ENCODE data around the gene SMIM5. TPM values are rescaled to one million over a fixed set of nuclear protein-coding genes. Genes with fewer than 3 reads are reported as not detected.

The SMIM5 gene
- total RNA-seq, 4 donors from 2014 or later = 17.3 to 41.1 (median 25.0) TPM

DNA sequence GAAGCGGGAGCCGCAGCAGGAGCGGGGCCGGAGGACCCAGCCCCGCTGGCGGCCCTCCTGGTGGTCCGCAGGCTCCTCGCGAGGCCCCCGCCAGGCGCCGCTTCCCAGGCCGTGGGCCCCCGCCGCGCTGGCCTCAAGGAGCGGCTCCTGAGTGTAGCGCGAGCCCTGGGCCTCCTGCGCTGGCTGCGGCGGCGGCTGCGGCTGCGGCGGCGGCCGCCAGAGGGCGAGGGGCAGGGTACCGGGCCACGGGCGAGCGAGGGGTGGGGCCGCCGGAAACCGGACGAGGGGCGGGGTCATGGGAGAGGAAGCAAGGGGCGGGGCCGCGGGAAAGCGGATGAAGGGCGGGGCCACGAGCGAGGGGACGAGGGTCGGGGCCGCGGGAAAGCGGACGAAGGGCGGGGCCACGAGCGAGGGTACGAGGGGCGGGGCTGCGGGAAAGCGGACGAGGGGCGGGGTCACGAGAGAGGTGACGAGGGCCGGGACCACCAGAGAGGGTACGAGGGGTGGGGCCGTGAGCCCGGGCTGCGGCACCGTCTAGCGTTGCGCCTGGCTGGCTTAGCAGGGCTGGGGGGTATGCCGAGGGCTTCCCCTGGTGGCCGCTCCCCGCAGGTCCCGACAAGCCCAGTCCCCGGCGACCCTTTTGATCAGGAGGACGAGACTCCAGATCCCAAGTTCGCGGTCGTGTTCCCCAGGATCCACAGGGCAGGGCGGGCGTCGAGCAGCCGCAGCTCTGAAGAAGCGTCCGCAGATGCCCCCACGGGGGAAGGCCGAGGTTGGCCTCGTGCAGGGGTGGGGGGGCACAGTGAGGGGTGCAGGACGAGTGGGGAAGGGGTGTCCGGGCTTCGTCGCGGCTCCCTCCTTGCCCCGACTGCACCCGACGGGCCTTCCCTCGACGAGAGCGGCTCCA is 44.0 kb upstream of the SMIM5 start:
- H3K27me3 ChIP-seq = no peaks in the 10 kb centered on the region
- peaks cover 0 to 26% (median 9%) of the 10 kb centered on the region in 4 donors for H3K4me1 ChIP-seq
- H3K9me3 ChIP-seq = no peaks in the 10 kb centered on the region
- TF ChIP-seq, protein P1, sequence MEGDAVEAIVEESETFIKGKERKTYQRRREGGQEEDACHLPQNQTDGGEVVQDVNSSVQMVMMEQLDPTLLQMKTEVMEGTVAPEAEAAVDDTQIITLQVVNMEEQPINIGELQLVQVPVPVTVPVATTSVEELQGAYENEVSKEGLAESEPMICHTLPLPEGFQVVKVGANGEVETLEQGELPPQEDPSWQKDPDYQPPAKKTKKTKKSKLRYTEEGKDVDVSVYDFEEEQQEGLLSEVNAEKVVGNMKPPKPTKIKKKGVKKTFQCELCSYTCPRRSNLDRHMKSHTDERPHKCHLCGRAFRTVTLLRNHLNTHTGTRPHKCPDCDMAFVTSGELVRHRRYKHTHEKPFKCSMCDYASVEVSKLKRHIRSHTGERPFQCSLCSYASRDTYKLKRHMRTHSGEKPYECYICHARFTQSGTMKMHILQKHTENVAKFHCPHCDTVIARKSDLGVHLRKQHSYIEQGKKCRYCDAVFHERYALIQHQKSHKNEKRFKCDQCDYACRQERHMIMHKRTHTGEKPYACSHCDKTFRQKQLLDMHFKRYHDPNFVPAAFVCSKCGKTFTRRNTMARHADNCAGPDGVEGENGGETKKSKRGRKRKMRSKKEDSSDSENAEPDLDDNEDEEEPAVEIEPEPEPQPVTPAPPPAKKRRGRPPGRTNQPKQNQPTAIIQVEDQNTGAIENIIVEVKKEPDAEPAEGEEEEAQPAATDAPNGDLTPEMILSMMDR (IDR thresholded peaks at IDR 0.05) = peak; percentile 69 to 99 (median 91)
- TF ChIP-seq EP300 (IDR thresholded peaks at IDR 0.05) (peak in 1 of 2 donors; percentile 35), POLR2A (IDR thresholded peaks at IDR 0.05) (peak in 1 of 2 donors; percentile 86)
- DNase-seq (ENCODE audit: low spot score in 2 of 2) = peak; percentile 95 to 97
- WGBS, 2 donors = 1 to 10% methylated on average over 41 to 58 of the region's 100 CpGs
- peak overlapping the region; percentile 88 to 93 (median 92) for H3K27ac ChIP-seq
- H3K4me3 ChIP-seq = peak overlapping the region; percentile 58 to 87 (median 70)
- H3K36me3 ChIP-seq = peaks cover 0 to 20% (median 0%) of the 10 kb centered on the region in 3 donors

DNA sequence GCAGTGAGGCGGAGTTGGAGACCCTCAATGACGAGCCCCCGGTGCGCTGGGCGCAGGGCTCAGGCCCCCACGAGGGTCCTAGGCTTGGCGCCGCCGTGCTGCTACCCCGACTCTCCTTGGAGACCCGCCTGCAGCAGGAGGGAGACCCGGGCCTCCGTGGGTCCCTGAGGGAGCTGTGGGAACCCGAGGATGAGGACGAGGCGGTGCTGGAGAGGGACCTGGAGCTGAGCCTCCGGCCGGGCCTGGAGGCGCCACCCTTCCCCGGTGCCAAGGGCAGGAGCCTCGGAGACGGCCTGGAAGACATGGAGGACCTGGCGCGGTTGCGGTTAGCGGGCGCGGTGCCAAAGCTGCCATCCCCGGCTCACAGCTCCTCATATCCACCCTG is 43.3 kb upstream of the SMIM5 start:
- DNase-seq (ENCODE audit: low spot score in 2 of 2) = no peak
- peak overlapping the region; percentile 24 to 87 (median 62) for H3K4me3 ChIP-seq
- no peaks in the 10 kb centered on the region for H3K9me3 ChIP-seq
- WGBS, 2 donors = 59 to 69% methylated on average over 19 to 23 of the region's 29 CpGs
- no peaks in the 10 kb centered on the region for H3K27me3 ChIP-seq
- TF ChIP-seq POLR2A (IDR thresholded peaks at IDR 0.05) = no peak
- TF ChIP-seq EP300 (IDR thresholded peaks at IDR 0.05) = no peak
- TF ChIP-seq, protein P1 (IDR thresholded peaks at IDR 0.05) = no peak
- peaks cover 0 to 26% (median 9%) of the 10 kb centered on the region in 4 donors for H3K4me1 ChIP-seq
- peaks cover 0 to 25% (median 0%) of the 10 kb centered on the region in 3 donors for H3K36me3 ChIP-seq
- peak overlapping the region in 3 of 4 donors; percentile 90 to 93 (median 91) for H3K27ac ChIP-seq

DNA sequence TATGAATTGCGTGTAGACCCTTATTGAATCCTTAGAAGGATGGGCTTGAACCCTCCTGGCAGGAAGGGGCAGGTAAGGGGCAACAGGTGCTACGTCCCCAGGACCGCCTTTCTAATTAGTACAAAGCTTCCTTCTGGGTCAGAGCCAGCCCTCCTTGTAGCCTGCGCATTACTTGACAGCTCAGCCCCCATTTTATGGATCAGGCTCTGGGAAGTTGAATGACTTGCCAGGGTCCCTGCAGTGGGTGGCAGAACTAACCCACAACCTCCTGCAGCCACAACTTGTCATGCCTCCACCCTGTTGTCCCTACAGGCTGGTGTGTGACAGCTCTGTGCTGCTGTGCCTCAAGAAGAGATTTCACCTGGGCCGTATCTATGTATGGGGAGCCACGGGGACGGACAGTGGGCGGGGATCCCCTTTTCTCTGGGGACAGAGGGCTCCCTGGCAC is 42.9 kb upstream of the SMIM5 start:
- Histone ChIP-seq H3K4me1 (peaks cover 0 to 26% (median 9%) of the 10 kb centered on the region in 4 donors), H3K9me3 (no peaks in the 10 kb centered on the region), H3K27me3 (no peaks in the 10 kb centered on the region), H3K4me3 (no peak overlapping the region), H3K36me3 (peaks cover 0 to 25% (median 0%) of the 10 kb centered on the region in 3 donors), H3K27ac (peak overlapping the region in 2 of 4 donors; percentile 18 to 91)
- no peak for DNase-seq (ENCODE audit: low spot score in 2 of 2)
- TF ChIP-seq POLR2A (IDR thresholded peaks at IDR 0.05) (no peak), EP300 (IDR thresholded peaks at IDR 0.05) (no peak)
- TF ChIP-seq, protein P1 (IDR thresholded peaks at IDR 0.05) = no peak
- WGBS, 2 donors = 76 to 88% methylated on average over 4 to 5 of the region's 8 CpGs

DNA sequence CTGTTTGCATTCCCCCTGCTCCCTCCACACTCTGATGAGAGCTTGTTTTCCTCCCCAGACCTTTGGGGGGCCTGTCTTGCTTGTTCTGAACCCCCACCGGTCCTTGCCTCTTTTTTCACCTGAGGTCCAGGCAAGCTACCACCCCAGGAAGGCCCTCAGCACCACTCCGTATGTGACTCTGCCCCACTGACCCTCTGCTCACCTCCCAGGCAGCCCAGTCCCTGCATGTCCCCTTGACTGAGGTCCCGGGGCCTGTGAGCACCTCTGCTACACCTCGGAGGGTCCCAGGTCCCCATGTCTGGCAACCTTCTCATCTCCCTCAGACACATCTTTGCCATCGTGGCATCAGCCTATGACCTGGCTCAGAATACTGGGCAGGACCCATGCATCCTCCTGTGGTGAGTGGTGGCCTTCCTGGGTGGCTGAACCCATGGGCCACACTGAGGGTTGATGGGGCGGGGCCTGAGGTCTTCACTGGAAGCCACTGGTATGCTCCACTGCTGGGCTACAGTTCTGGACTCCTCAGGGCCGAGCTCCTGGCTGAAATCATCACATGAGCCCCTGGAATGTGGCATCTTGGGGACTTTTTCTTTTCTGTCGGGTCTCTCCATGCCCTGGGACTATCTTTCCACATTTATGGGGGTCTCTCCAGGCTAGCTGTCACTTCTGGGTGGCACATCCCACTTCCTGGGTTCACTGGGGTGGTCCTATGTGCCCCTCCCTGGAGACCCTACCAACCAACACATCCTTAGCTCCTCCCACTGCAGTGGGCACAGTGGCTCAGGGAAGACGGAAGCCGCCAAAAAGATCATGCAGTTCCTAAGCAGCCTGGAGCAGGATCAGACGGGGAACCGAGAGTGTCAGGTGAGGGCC is 42.1 kb upstream of the SMIM5 start:
- 81 to 91% methylated on average over 12 of the region's 12 CpGs for WGBS, 2 donors
- Histone ChIP-seq H3K36me3 (peaks cover 0 to 25% (median 0%) of the 10 kb centered on the region in 3 donors), H3K27ac (peak overlapping the region in 1 of 4 donors; percentile 91), H3K9me3 (no peaks in the 10 kb centered on the region), H3K4me1 (peaks cover 0 to 26% (median 9%) of the 10 kb centered on the region in 4 donors), H3K27me3 (no peaks in the 10 kb centered on the region), H3K4me3 (no peak overlapping the region)
- TF ChIP-seq EP300 (IDR thresholded peaks at IDR 0.05) = no peak
- TF ChIP-seq, protein P1 (IDR thresholded peaks at IDR 0.05) = no peak
- TF ChIP-seq POLR2A (IDR thresholded peaks at IDR 0.05) = no peak
- no peak for DNase-seq (ENCODE audit: low spot score in 2 of 2)
